Activated CD8-positive, alpha-beta T cell treated with anti-CD3 and anti-CD28 coated beads for 36 hours (primary cell): ENCODE data around the gene MAS1. TPM values are rescaled to one million over a fixed set of nuclear protein-coding genes. Genes with fewer than 3 reads are reported as not detected.
"Not testable (repeated sequence)": the region's sequence is repeated elsewhere in the genome, so short reads cannot be mapped to it uniquely, and the experiment has no call there.

Source experiments
- ATAC-seq: fragments of 200-7000 bp; cut with Tn5 transposase; one replicate; pipeline ENCODE4 v1.10.0; 2021; ENCODE audit warnings: mild to moderate bottlenecking, moderate library complexity
- CTCF ChIA-PET: fragments of 350-600 bp; sonication (Branson Sonifier 250); formaldehyde crosslinking; loops from one replicate; lab custom pipeline; 2021; ENCODE audit warnings: antibody characterized with exemption; lab: Charles Lee
- POLR2A ChIA-PET: fragments of 350-600 bp; sonication (Branson Sonifier 250); formaldehyde crosslinking; loops from one replicate; lab custom pipeline; 2021; ENCODE audit warnings: antibody characterized with exemption; lab: Charles Lee
- DNase-seq: peaks from one replicate; pipeline ENCODE4 v3.0.0-alpha.2; 2020
- H3K27ac Mint-ChIP-seq: one replicate; pipeline ENCODE4 v1.8.0; 2021; ENCODE audit warnings: mild to moderate bottlenecking, mixed read lengths
- H3K27me3 Mint-ChIP-seq: one replicate; pipeline ENCODE4 v1.8.0; 2021; ENCODE audit warnings: mixed read lengths
- H3K36me3 Mint-ChIP-seq: one replicate; pipeline ENCODE4 v1.8.0; 2021; ENCODE audit warnings: low read depth, mixed read lengths
- H3K4me1 Mint-ChIP-seq: one replicate; pipeline ENCODE4 v1.8.0; 2021; ENCODE audit warnings: low read depth, mixed read lengths
- H3K4me3 Mint-ChIP-seq: one replicate; pipeline ENCODE4 v1.8.0; 2021; ENCODE audit warnings: mild to moderate bottlenecking, moderate library complexity, mixed read lengths
- H3K9me3 Mint-ChIP-seq: one replicate; pipeline ENCODE4 v1.8.0; 2021; ENCODE audit warnings: mixed read lengths
- CTCF ChIP-seq: fragments of 200-600 bp; IDR thresholded peaks from one replicate; pipeline ENCODE4 v1.8.0; 2022; ENCODE audit warnings: antibody characterized with exemption, mild to moderate bottlenecking
- intact Hi-C: fragments of 100-400 bp; cut with micrococcal nuclease; formaldehyde crosslinking; loops from one replicate; pipeline ENCODE4 v1.10.0; 2022
- total RNA-seq, 2 experiments: library from RNA; stranded (reverse); gene quantifications; one replicate each; pipeline ENCODE4 v1.2.3, GENCODE V29; 2021

Gene MAS1
- total RNA-seq, 2 experiments from 2014 or later = not detected

GRCh38 chr6:159916237-159916636, 25.4 kb downstream of the MAS1 start:
- H3K9me3 Mint-ChIP-seq = no peaks in the 10 kb centered on the region
- H3K27ac Mint-ChIP-seq = no peak overlapping the region
- H3K4me1 Mint-ChIP-seq = no peaks in the 10 kb centered on the region
- no peak for ATAC-seq
- POLR2A ChIA-PET = interaction anchor here (0.6 kb wide), 1 partner anchor 46 kb away, joined by 3 read pairs; no protein-coding TSS in a partner anchor
- H3K27me3 Mint-ChIP-seq = peaks cover 10% of the 10 kb centered on the region
- no peak for TF ChIP-seq CTCF
- intact Hi-C loops = no loop called here
- no peak overlapping the region for H3K4me3 Mint-ChIP-seq
- no peaks in the 10 kb centered on the region for H3K36me3 Mint-ChIP-seq
- no peak for DNase-seq
- CTCF ChIA-PET = no interaction called here

- intact Hi-C loops = no loop called here
- CTCF ChIA-PET = no interaction called here
- no peaks in the 10 kb centered on the region for H3K9me3 Mint-ChIP-seq
- no peak for TF ChIP-seq CTCF
- H3K27me3 Mint-ChIP-seq = peaks cover 10% of the 10 kb centered on the region
- H3K4me1 Mint-ChIP-seq = no peaks in the 10 kb centered on the region
- H3K27ac Mint-ChIP-seq = no peak overlapping the region
- no peaks in the 10 kb centered on the region for H3K36me3 Mint-ChIP-seq
- POLR2A ChIA-PET = no interaction called here
- no peak overlapping the region for H3K4me3 Mint-ChIP-seq
- no peak for ATAC-seq
- DNase-seq = no peak
Measured at GRCh38 chr6:159916752-159917151, 26.0 kb downstream of the MAS1 start.

GRCh38 chr6:159919011-159919511, 28.3 kb downstream of the MAS1 start:
- Mint-ChIP-seq H3K4me1 (no peaks in the 10 kb centered on the region), H3K4me3 (no peak overlapping the region), H3K27ac (no peak overlapping the region), H3K9me3 (no peaks in the 10 kb centered on the region), H3K27me3 (peaks cover 6% of the 10 kb centered on the region), H3K36me3 (no peaks in the 10 kb centered on the region)
- ATAC-seq = no peak
- POLR2A ChIA-PET = no interaction called here
- intact Hi-C loops = no loop called here
- CTCF ChIA-PET = interaction anchor here (1.0 kb wide), 1 partner anchor 29 kb away, joined by 3 read pairs; no protein-coding TSS in a partner anchor
- no peak for DNase-seq
- no peak for TF ChIP-seq CTCF

GRCh38 chr6:159919800-159920199, 29.0 kb downstream of the MAS1 start:
- ChIA-PET POLR2A (no interaction called here), CTCF (interaction anchor here (1.0 kb wide), 1 partner anchor 29 kb away, joined by 3 read pairs; no protein-coding TSS in a partner anchor)

GRCh38 chr6:159924150-159924549, 33.4 kb downstream of the MAS1 start:
- H3K4me1 Mint-ChIP-seq, H3K4me3 Mint-ChIP-seq, CTCF ChIA-PET, H3K36me3 Mint-ChIP-seq, H3K9me3 Mint-ChIP-seq, H3K27ac Mint-ChIP-seq, POLR2A ChIA-PET, DNase-seq, H3K27me3 Mint-ChIP-seq, ATAC-seq, intact Hi-C loops: not testable (repeated sequence)

More at GRCh38 chr6:159919800-159920199, 29.0 kb downstream of the MAS1 start:
- DNase-seq (no peak), ATAC-seq (no peak)
- Mint-ChIP-seq H3K4me3 (no peak overlapping the region), H3K4me1 (no peaks in the 10 kb centered on the region), H3K9me3 (no peaks in the 10 kb centered on the region), H3K27ac (no peak overlapping the region), H3K36me3 (no peaks in the 10 kb centered on the region), H3K27me3 (peaks cover 5% of the 10 kb centered on the region)
- TF ChIP-seq CTCF = no peak
- intact Hi-C loops = no loop called here
